SK-N-SH (cell line): ENCODE measurements around the gene SRF. TPM values are rescaled to one million over a fixed set of nuclear protein-coding genes. Genes with fewer than 3 reads are reported as not detected.

Experiments
- CTCF ChIA-PET: fragments of 300-600, 350-600 bp; formaldehyde crosslinking; extraction: SDS; loops from one replicate; lab custom pipeline; 2021; lab: Yijun Ruan, JAX
- POLR2A ChIA-PET: fragments of 350-600 bp; sonication (Branson Sonifier 250); formaldehyde crosslinking; extraction: SDS; loops from one replicate; lab custom pipeline; 2020; ENCODE audit warnings: antibody characterized with exemption, inconsistent platforms; lab: Yijun Ruan, JAX
- DNase-seq: peaks from one replicate; pipeline ENCODE4 v3.0.0; 2012
- H2AFZ ChIP-seq: fragments of 200-600 bp; sonication (generic); 2 replicates; pipeline ENCODE4 v1.8.1; 2016; ENCODE audit warnings: antibody characterized with exemption, mild to moderate bottlenecking, low read depth
- H3F3A ChIP-seq: fragments of 200-600 bp; sonication (generic); replicated peaks from 2 replicates; pipeline ENCODE3; 2016; ENCODE audit warnings: antibody characterized with exemption, mild to moderate bottlenecking; ENCODE audit not compliant: insufficient read depth
- H3K27ac ChIP-seq, 2 experiments: fragments of 200-500 bp in 1 of 2; fragments of 200-600 bp in 1 of 2; sonication (Bioruptor generic) in 1 of 2; sonication (generic), shearing (Covaris generic) in 1 of 2; 2 replicates each; pipeline versions ENCODE4 v1.5.1 to v1.6.1; 2014 to 2016; ENCODE audit warnings: low read depth in 2 of 2, inconsistent platforms in 1 of 2, low read length in 1 of 2, mild to moderate bottlenecking in 1 of 2, mixed read lengths in 1 of 2
- H3K27me3 ChIP-seq: fragments of 200-600 bp; sonication (generic), shearing (Covaris generic); 2 replicates; pipeline ENCODE4 v1.6.1; 2016; ENCODE audit warnings: mixed run types; ENCODE audit not compliant: insufficient read depth
- H3K36me3 ChIP-seq, 2 experiments: fragments of 200-500 bp in 1 of 2; fragments of 200-600 bp in 1 of 2; sonication (Bioruptor generic) in 1 of 2; sonication (generic) in 1 of 2; replicated peaks in 1 of 2; 2 replicates each; pipeline versions ENCODE3 to v1.5.1; 2014 to 2016; ENCODE audit warnings: low read length in 1 of 2, mild to moderate bottlenecking in 1 of 2; ENCODE audit not compliant: insufficient read depth in 2 of 2, control insufficient read depth in 1 of 2
- H3K4me1 ChIP-seq, 2 experiments: fragments of 200-500 bp in 1 of 2; fragments of 200-600 bp in 1 of 2; sonication (Bioruptor generic) in 1 of 2; sonication (generic), shearing (Covaris generic) in 1 of 2; 2 replicates each; pipeline versions ENCODE4 v1.5.1 to v1.6.1; 2014 to 2016; ENCODE audit warnings: low read depth in 1 of 2, low read length in 1 of 2, mixed run types in 1 of 2; ENCODE audit not compliant: insufficient read depth in 2 of 2, control insufficient read depth in 1 of 2
- H3K4me2 ChIP-seq: fragments of 200-600 bp; sonication (generic), shearing (Covaris generic); 2 replicates; pipeline ENCODE4 v1.6.1; 2017; ENCODE audit warnings: mixed run types
- H3K4me3 ChIP-seq, 2 experiments: fragments of 200-500 bp in 1 of 2; fragments of 200-600 bp in 1 of 2; sonication (Bioruptor generic) in 1 of 2; sonication (generic), shearing (Covaris generic) in 1 of 2; 2 replicates each; pipeline versions ENCODE4 v1.5.1 to v1.8.1; 2014 to 2016; ENCODE audit warnings: low read depth in 2 of 2, inconsistent platforms in 1 of 2, low read length in 1 of 2, mild to moderate bottlenecking in 1 of 2, mixed read lengths in 1 of 2, moderate library complexity in 1 of 2
- H3K79me2 ChIP-seq: fragments of 200-600 bp; sonication (generic); 2 replicates; pipeline ENCODE4 v1.8.1; 2017; ENCODE audit warnings: mild to moderate bottlenecking; ENCODE audit not compliant: insufficient read depth
- H3K9ac ChIP-seq: fragments of 200-600 bp; sonication (generic); 2 replicates; pipeline ENCODE4 v1.6.1; 2017; ENCODE audit warnings: mixed run types
- H3K9me2 ChIP-seq: fragments of 200-600 bp; sonication (generic); 2 replicates; pipeline ENCODE4 v1.6.1; 2017; ENCODE audit warnings: mixed run types
- H3K9me3 ChIP-seq: fragments of 200-600 bp; sonication (generic); 2 replicates; pipeline ENCODE4 v1.6.1; 2017; ENCODE audit warnings: mixed run types, mild to moderate bottlenecking, moderate library complexity
- H4K20me1 ChIP-seq: fragments of 200-600 bp; sonication (generic); 2 replicates; pipeline ENCODE4 v1.6.1; 2017; ENCODE audit warnings: mild to moderate bottlenecking, mixed run types; ENCODE audit not compliant: insufficient read depth
- ELF1 ChIP-seq: IDR thresholded peaks from 2 replicates; pipeline ENCODE4 v1.4.0; 2012
- NRF1 ChIP-seq: IDR thresholded peaks from 2 replicates; pipeline ENCODE4 v1.6.1; 2012; ENCODE audit warnings: low read depth, mild to moderate bottlenecking, low read length
- PBX3 ChIP-seq: IDR thresholded peaks from 2 replicates; pipeline ENCODE4; 2012
- RAD21 ChIP-seq: IDR thresholded peaks from 2 replicates; pipeline ENCODE4 v1.6.1; 2012; ENCODE audit warnings: mild to moderate bottlenecking, low read length
- REST ChIP-seq: IDR thresholded peaks from 2 replicates; pipeline ENCODE4 v1.6.1; 2012; ENCODE audit warnings: mild to moderate bottlenecking, low read depth, low read length, moderate library complexity
- RXRA ChIP-seq: IDR thresholded peaks from 2 replicates; pipeline ENCODE4 v1.4.0; 2012; ENCODE audit warnings: low read depth, mild to moderate bottlenecking, borderline replicate concordance
- SMC3 ChIP-seq: IDR thresholded peaks from 2 replicates; pipeline ENCODE4 v1.6.1; 2012; ENCODE audit warnings: low read depth, low read length, improper control_type of control experiment
- TEAD4 ChIP-seq: IDR thresholded peaks from 2 replicates; pipeline ENCODE4 v1.4.0; 2012; ENCODE audit warnings: mild to moderate bottlenecking, borderline replicate concordance; ENCODE audit not compliant: insufficient read depth
- USF1 ChIP-seq: IDR thresholded peaks from 2 replicates; pipeline ENCODE4 v1.4.0; 2012; ENCODE audit warnings: low read depth, borderline replicate concordance
- WGBS: methylation state at CpG from one replicate; pipeline ENCODE4 v1.1.6; 2017; ENCODE audit warnings: low lambda C conversion rate; 5-methylcytosine and 5-hydroxymethylcytosine counted together
- polyA plus RNA-seq, 3 experiments: library from polyadenylated mRNA; depleted of rRNA; stranded (reverse); fragments of >200 nt; gene quantifications; 2 replicates each; pipeline ENCODE4 v1.2.3, GENCODE V29; 2012
- TF ChIP-seq, protein P1 (sequence below): IDR thresholded peaks from 2 replicates; pipeline ENCODE4 v1.4.0; 2012; ENCODE audit warnings: low read depth
- TF ChIP-seq, protein P2 (sequence below): IDR thresholded peaks from 2 replicates; pipeline ENCODE4 v1.4.0; 2012; ENCODE audit warnings: low read depth, borderline replicate concordance
- TF ChIP-seq, protein P3 (sequence below): fragments of 150-350 bp; IDR thresholded peaks from 2 replicates; pipeline ENCODE4 v1.6.1; 2016; ENCODE audit warnings: mild to moderate bottlenecking, low read depth, low read length

Gene SRF
- polyA plus RNA-seq, 1 of the 3 experiments (the other 2 are of a cell fraction) = 31.7 TPM

GRCh38 chr6:43204271-43205105 is 33.4 kb downstream of the SRF start (continued):
- no peak for TF ChIP-seq REST

DNA sequence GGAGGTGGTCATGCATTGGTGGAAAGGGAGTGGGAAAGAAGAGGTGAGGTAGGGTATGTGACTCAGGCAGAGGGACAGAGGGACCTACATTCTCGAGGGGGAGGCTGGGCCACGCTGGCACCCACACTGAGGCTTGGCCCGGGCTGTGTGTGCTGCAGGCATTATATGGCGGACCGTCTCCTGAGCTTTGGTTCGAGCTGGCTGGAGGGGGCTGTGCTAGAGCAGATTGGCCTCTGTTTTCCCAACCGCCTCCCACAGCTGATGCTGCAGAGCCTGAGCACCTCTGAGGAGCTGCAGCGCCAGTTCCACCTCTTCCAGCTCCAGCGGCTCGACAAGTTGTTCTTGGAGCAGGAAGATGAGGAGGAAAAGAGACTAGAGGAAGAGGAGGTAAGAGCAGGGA is 34.8 kb downstream of the SRF start:
- Histone ChIP-seq H3K9me2 (no peaks in the 10 kb centered on the region), H3K4me3 (no peak overlapping the region), H3K79me2 (no peaks in the 10 kb centered on the region), H3K9ac (no peak overlapping the region), H3K27me3 (no peaks in the 10 kb centered on the region), H3K4me1 (no peaks in the 10 kb centered on the region), H3K27ac (no peak overlapping the region), H3K4me2 (no peak overlapping the region), H2AFZ (no peak overlapping the region), H3K36me3 (peaks cover 22 to 25% of the 10 kb centered on the region in 2 experiments), H3K9me3 (no peaks in the 10 kb centered on the region), H4K20me1 (no peaks in the 10 kb centered on the region), H3F3A (no peaks in the 10 kb centered on the region)
- DNase-seq = no peak
- ChIA-PET CTCF (interaction anchor here (0.9 to 1.5 kb wide), 2 partner anchors 24 to 62 kb away, joined by 3 to 7 read pairs; partner anchors contain the start of gene DNPH1), POLR2A (no interaction called here)
- 92% methylated on average over 10 of the region's 10 CpGs for WGBS
- TF ChIP-seq, protein P1, sequence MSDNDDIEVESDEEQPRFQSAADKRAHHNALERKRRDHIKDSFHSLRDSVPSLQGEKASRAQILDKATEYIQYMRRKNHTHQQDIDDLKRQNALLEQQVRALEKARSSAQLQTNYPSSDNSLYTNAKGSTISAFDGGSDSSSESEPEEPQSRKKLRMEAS = no peak
- TF ChIP-seq NRF1 = no peak
- TF ChIP-seq, protein P2, sequence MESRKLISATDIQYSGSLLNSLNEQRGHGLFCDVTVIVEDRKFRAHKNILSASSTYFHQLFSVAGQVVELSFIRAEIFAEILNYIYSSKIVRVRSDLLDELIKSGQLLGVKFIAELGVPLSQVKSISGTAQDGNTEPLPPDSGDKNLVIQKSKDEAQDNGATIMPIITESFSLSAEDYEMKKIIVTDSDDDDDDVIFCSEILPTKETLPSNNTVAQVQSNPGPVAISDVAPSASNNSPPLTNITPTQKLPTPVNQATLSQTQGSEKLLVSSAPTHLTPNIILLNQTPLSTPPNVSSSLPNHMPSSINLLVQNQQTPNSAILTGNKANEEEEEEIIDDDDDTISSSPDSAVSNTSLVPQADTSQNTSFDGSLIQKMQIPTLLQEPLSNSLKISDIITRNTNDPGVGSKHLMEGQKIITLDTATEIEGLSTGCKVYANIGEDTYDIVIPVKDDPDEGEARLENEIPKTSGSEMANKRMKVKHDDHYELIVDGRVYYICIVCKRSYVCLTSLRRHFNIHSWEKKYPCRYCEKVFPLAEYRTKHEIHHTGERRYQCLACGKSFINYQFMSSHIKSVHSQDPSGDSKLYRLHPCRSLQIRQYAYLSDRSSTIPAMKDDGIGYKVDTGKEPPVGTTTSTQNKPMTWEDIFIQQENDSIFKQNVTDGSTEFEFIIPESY = no peak
- no peak for TF ChIP-seq RAD21
- no peak for TF ChIP-seq TEAD4
- TF ChIP-seq RXRA = no peak
- TF ChIP-seq PBX3 = no peak
- no peak for TF ChIP-seq ELF1
- TF ChIP-seq, protein P3, sequence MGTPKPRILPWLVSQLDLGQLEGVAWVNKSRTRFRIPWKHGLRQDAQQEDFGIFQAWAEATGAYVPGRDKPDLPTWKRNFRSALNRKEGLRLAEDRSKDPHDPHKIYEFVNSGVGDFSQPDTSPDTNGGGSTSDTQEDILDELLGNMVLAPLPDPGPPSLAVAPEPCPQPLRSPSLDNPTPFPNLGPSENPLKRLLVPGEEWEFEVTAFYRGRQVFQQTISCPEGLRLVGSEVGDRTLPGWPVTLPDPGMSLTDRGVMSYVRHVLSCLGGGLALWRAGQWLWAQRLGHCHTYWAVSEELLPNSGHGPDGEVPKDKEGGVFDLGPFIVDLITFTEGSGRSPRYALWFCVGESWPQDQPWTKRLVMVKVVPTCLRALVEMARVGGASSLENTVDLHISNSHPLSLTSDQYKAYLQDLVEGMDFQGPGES = no peak
- TF ChIP-seq SMC3 = no peak
- no peak for TF ChIP-seq USF1
